CD4-positive, alpha-beta T cell (primary cell): ENCODE measurements around the gene SAMM50. TPM values are rescaled to one million over a fixed set of nuclear protein-coding genes. Genes with fewer than 3 reads are reported as not detected.

Source experiments
- ATAC-seq: fragments of 200-7000 bp; cut with Tn5 transposase; one replicate; pipeline ENCODE4 v1.10.0; 2022; ENCODE audit warnings: mild to moderate bottlenecking; ENCODE audit not compliant: poor library complexity
- CTCF ChIA-PET: fragments of 350-600 bp; sonication (Branson Sonifier 250); formaldehyde crosslinking; loops from one replicate; lab custom pipeline; 2021; ENCODE audit warnings: antibody characterized with exemption, inconsistent platforms; lab: Charles Lee
- POLR2A ChIA-PET: fragments of 350-600 bp; sonication (Branson Sonifier 250); formaldehyde crosslinking; loops from one replicate; lab custom pipeline; 2021; ENCODE audit warnings: antibody characterized with exemption, inconsistent platforms; lab: Charles Lee
- DNase-seq, 14 experiments: peaks; one replicate each; pipeline ENCODE4 v3.0.0-alpha.2; 2013 to 2020; ENCODE audit warnings: mixed read lengths in 2 of 14
- H3K27ac ChIP-seq, 2 donors: one replicate each; pipeline versions ENCODE4 v1.5.1 to v1.7.0; 2013; ENCODE audit warnings: low read length in 2 of 2, low read depth in 1 of 2, mild to moderate bottlenecking in 1 of 2
- H3K27me3 ChIP-seq, 2 experiments: 1 replicate in 1 of 2; 2 replicates in 1 of 2; pipeline versions ENCODE4 v1.6.1 to v1.7.0; 2013; ENCODE audit warnings: low read length in 2 of 2, control low read depth in 1 of 2, mild to moderate bottlenecking in 1 of 2, moderate library complexity in 1 of 2; ENCODE audit not compliant: insufficient read depth in 2 of 2, control insufficient read depth in 1 of 2
- H3K36me3 ChIP-seq: one replicate; pipeline ENCODE4 v1.6.1; 2013; ENCODE audit warnings: low read length, control low read depth; ENCODE audit not compliant: insufficient read depth
- H3K4me1 ChIP-seq: one replicate; pipeline ENCODE4 v1.6.1; 2013; ENCODE audit warnings: low read length, control low read depth; ENCODE audit not compliant: insufficient read depth
- H3K4me3 ChIP-seq: one replicate; pipeline ENCODE4 v1.5.1; 2013; ENCODE audit warnings: mild to moderate bottlenecking, low read length, moderate library complexity
- H3K9me3 ChIP-seq, 2 experiments: 1 replicate in 1 of 2; 2 replicates in 1 of 2; pipeline versions ENCODE4 v1.6.1 to v1.7.0; 2013; ENCODE audit warnings: low read length in 2 of 2, mild to moderate bottlenecking in 2 of 2, control low read depth in 1 of 2, moderate library complexity in 1 of 2; ENCODE audit not compliant: control insufficient read depth in 1 of 2, insufficient read depth in 1 of 2
- H3K27ac Mint-ChIP-seq: one replicate; pipeline ENCODE4 v1.8.0; 2020; ENCODE audit warnings: mixed read lengths
- H3K27me3 Mint-ChIP-seq: one replicate; pipeline ENCODE4 v1.8.0; 2021; ENCODE audit warnings: mixed read lengths
- H3K36me3 Mint-ChIP-seq: one replicate; pipeline ENCODE4 v1.8.0; 2021; ENCODE audit warnings: low read depth, mixed read lengths
- H3K4me1 Mint-ChIP-seq: one replicate; pipeline ENCODE4 v1.8.0; 2021; ENCODE audit warnings: low read depth, mixed read lengths
- H3K4me3 Mint-ChIP-seq: one replicate; pipeline ENCODE4 v1.8.0; 2020; ENCODE audit warnings: mild to moderate bottlenecking, mixed read lengths
- H3K9me3 Mint-ChIP-seq: one replicate; pipeline ENCODE4 v1.8.0; 2020; ENCODE audit warnings: mixed read lengths
- intact Hi-C, 2 experiments: fragments of 100-400 bp; cut with DNase I in 1 of 2; cut with micrococcal nuclease in 1 of 2; formaldehyde crosslinking; loops; one replicate each; pipeline versions ENCODE4 v1.15.1 to v1.9.0; 2023 to 2025; cut with DNase I, micrococcal nuclease
- total RNA-seq, 174 experiments: library from RNA in 2 of 174; stranded (reverse) in 2 of 174; gene quantifications; one replicate each; pipeline ENCODE4 v1.2.3 and lab custom pipeline; 2021 to 2026
- TF ChIP-seq, protein P1 (sequence below): fragments of 200-600 bp; IDR thresholded peaks from one replicate; pipeline ENCODE4 v1.8.0; 2022; ENCODE audit warnings: antibody characterized with exemption, mild to moderate bottlenecking

SAMM50 gene
- total RNA-seq, 2 experiments from 2014 or later: 15.2 to 18.0 TPM

DNA sequence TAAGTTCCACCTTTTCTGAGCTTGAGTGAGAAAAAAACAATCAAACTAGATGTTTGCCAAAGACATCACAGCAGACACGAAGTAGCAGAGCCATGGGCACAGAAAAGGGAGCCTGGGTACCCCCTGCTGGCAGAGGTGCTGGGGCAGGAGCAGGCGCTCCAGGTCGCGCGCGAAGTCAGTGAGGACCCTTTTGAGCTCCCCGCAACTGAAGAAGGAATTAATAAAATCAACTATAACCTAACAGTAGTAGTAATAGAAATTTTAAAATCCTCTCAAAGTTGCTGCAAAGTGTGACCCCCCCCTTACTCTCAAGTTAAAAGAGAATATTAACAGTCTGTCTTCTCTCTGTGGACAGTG, 48.8 kb downstream of the SAMM50 start:
- peaks cover 10% of the 10 kb centered on the region for H3K36me3 Mint-ChIP-seq
- no peaks in the 10 kb centered on the region for H3K4me1 ChIP-seq
- no peaks in the 10 kb centered on the region for H3K27me3 ChIP-seq
- intact Hi-C loops: no loop called here
- H3K4me1 Mint-ChIP-seq: no peaks in the 10 kb centered on the region
- no peak overlapping the region for H3K4me3 Mint-ChIP-seq
- H3K9me3 Mint-ChIP-seq: no peaks in the 10 kb centered on the region
- H3K9me3 ChIP-seq: peaks cover 0 to 5% of the 10 kb centered on the region in 2 experiments
- ChIA-PET CTCF (no interaction called here), POLR2A (no interaction called here)
- no peak overlapping the region for H3K4me3 ChIP-seq
- ATAC-seq (no peak), DNase-seq (no peak)
- H3K27me3 Mint-ChIP-seq: no peaks in the 10 kb centered on the region
- peaks cover 6% of the 10 kb centered on the region for H3K36me3 ChIP-seq
- TF ChIP-seq, protein P1, sequence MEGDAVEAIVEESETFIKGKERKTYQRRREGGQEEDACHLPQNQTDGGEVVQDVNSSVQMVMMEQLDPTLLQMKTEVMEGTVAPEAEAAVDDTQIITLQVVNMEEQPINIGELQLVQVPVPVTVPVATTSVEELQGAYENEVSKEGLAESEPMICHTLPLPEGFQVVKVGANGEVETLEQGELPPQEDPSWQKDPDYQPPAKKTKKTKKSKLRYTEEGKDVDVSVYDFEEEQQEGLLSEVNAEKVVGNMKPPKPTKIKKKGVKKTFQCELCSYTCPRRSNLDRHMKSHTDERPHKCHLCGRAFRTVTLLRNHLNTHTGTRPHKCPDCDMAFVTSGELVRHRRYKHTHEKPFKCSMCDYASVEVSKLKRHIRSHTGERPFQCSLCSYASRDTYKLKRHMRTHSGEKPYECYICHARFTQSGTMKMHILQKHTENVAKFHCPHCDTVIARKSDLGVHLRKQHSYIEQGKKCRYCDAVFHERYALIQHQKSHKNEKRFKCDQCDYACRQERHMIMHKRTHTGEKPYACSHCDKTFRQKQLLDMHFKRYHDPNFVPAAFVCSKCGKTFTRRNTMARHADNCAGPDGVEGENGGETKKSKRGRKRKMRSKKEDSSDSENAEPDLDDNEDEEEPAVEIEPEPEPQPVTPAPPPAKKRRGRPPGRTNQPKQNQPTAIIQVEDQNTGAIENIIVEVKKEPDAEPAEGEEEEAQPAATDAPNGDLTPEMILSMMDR: no peak
- H3K27ac Mint-ChIP-seq: no peak overlapping the region
- H3K27ac ChIP-seq: no peak overlapping the region

DNA sequence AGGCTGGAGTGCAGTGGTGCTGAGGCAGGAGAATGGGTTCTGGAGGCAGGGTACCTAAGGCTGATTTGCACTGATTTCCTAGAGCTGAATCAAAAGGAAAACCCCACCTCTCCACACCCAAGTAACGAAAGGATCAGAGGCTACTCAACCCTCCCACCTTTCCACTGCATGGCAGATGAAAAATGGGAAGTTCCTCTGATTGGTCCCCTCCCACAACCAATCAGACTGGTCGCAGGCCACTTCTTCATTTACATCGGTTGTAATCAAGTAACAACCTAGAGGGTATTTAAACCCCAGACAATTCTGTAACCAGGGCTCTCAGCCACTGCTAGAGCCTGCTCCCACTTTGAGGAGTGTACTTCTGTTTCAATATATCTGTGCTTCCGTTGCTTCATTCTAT, 50.3 kb downstream of the SAMM50 start:
- peaks cover 10% of the 10 kb centered on the region for H3K36me3 Mint-ChIP-seq
- Histone ChIP-seq H3K9me3 (peaks cover 0 to 5% of the 10 kb centered on the region in 2 experiments), H3K4me1 (no peaks in the 10 kb centered on the region), H3K27me3 (no peaks in the 10 kb centered on the region), H3K4me3 (no peak overlapping the region), H3K36me3 (no peaks in the 10 kb centered on the region), H3K27ac (no peak overlapping the region)
- no peak overlapping the region for H3K27ac Mint-ChIP-seq
- intact Hi-C loops: no loop called here
- ATAC-seq (no peak), DNase-seq (peak in 2 of 14 experiments; percentile 33 to 44)
- no peak overlapping the region for H3K4me3 Mint-ChIP-seq
- H3K27me3 Mint-ChIP-seq: no peaks in the 10 kb centered on the region
- no peaks in the 10 kb centered on the region for H3K4me1 Mint-ChIP-seq
- CTCF ChIA-PET: no interaction called here
- H3K9me3 Mint-ChIP-seq: no peaks in the 10 kb centered on the region
- POLR2A ChIA-PET: no interaction called here
- TF ChIP-seq, protein P1: no peak

DNA sequence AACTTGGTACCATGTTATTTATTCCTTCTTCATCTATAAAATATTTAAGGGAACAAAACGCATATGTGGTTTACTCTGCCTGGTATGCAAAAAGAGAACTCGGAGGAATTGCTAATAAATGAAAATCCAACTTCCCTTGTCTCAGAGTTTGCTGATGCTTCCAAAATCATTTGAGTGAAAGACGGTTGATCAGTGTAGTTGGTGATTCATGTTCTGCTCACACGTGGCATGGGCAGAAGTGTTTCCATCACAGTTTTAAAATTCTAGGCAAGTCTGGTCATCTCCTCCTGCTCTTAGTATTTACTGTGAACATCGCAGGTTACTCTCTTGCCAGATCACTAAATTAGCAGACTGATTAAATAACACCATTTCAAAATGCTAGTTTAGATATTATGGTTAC, 56.9 kb downstream of the SAMM50 start:
- no peaks in the 10 kb centered on the region for H3K4me1 Mint-ChIP-seq
- ATAC-seq (no peak), DNase-seq (no peak)
- no peak overlapping the region for H3K4me3 ChIP-seq
- intact Hi-C loops: no loop called here
- H3K27me3 ChIP-seq: no peaks in the 10 kb centered on the region
- no peaks in the 10 kb centered on the region for H3K9me3 Mint-ChIP-seq
- no peak overlapping the region for H3K27ac ChIP-seq
- no peak overlapping the region for H3K4me3 Mint-ChIP-seq
- H3K9me3 ChIP-seq: no peaks in the 10 kb centered on the region
- H3K36me3 Mint-ChIP-seq: no peaks in the 10 kb centered on the region
- H3K36me3 ChIP-seq: no peaks in the 10 kb centered on the region
- TF ChIP-seq, protein P1: no peak
- no peaks in the 10 kb centered on the region for H3K27me3 Mint-ChIP-seq
- POLR2A ChIA-PET: no interaction called here
- H3K27ac Mint-ChIP-seq: no peak overlapping the region
- H3K4me1 ChIP-seq: no peaks in the 10 kb centered on the region
- CTCF ChIA-PET: no interaction called here
